Activated naive CD8-positive, alpha-beta T cell (primary cell): ENCODE data around the gene CD83.

Experiments used
- H3K27ac Mint-ChIP-seq: one replicate; pipeline ENCODE4 v1.8.0; 2021; ENCODE audit warnings: mixed read lengths
- H3K27me3 Mint-ChIP-seq: one replicate; pipeline ENCODE4 v1.8.0; 2021; ENCODE audit warnings: mixed read lengths
- H3K36me3 Mint-ChIP-seq: one replicate; pipeline ENCODE4 v1.8.0; 2021; ENCODE audit warnings: mixed read lengths
- H3K4me1 Mint-ChIP-seq: one replicate; pipeline ENCODE4 v1.8.0; 2021; ENCODE audit warnings: low read depth, mixed read lengths
- H3K4me3 Mint-ChIP-seq: one replicate; pipeline ENCODE4 v1.8.0; 2021; ENCODE audit warnings: mild to moderate bottlenecking, mixed read lengths
- H3K9me3 Mint-ChIP-seq: one replicate; pipeline ENCODE4 v1.8.0; 2021; ENCODE audit warnings: low read depth, mixed read lengths

Gene CD83

GRCh38 chr6:14107000-14107399, 10.6 kb upstream of the CD83 start:
- peaks cover 9% of the 10 kb centered on the region for H3K36me3 Mint-ChIP-seq
- H3K4me3 Mint-ChIP-seq: no peak overlapping the region
- peaks cover 6% of the 10 kb centered on the region for H3K27me3 Mint-ChIP-seq
- peaks cover 33% of the 10 kb centered on the region for H3K4me1 Mint-ChIP-seq
- peaks cover 4% of the 10 kb centered on the region for H3K9me3 Mint-ChIP-seq
- no peak overlapping the region for H3K27ac Mint-ChIP-seq

GRCh38 chr6:14107711-14108494, 9.7 kb upstream of the CD83 start:
- Mint-ChIP-seq H3K27ac (peak overlapping the region; percentile 64), H3K36me3 (peaks cover 9% of the 10 kb centered on the region), H3K27me3 (peaks cover 6% of the 10 kb centered on the region), H3K4me1 (peaks cover 33% of the 10 kb centered on the region), H3K4me3 (peak overlapping the region; percentile 31), H3K9me3 (peaks cover 4% of the 10 kb centered on the region)

- Mint-ChIP-seq H3K27me3 (no peaks in the 10 kb centered on the region), H3K27ac (peak overlapping the region; percentile 73), H3K36me3 (peaks cover 9% of the 10 kb centered on the region), H3K4me3 (peak overlapping the region; percentile 41), H3K4me1 (peaks cover 33% of the 10 kb centered on the region), H3K9me3 (peaks cover 4% of the 10 kb centered on the region)
These were observed 8.8 kb upstream of the CD83 start for GRCh38 chr6:14108571-14109410.

GRCh38 chr6:14109411-14109826, 8.2 kb upstream of the CD83 start:
- H3K27me3 Mint-ChIP-seq: no peaks in the 10 kb centered on the region
- peak overlapping the region; percentile 73 for H3K27ac Mint-ChIP-seq
- H3K4me3 Mint-ChIP-seq: peak overlapping the region; percentile 41
- H3K36me3 Mint-ChIP-seq: peaks cover 9% of the 10 kb centered on the region
- peaks cover 4% of the 10 kb centered on the region for H3K9me3 Mint-ChIP-seq
- peaks cover 33% of the 10 kb centered on the region for H3K4me1 Mint-ChIP-seq

GRCh38 chr6:14110001-14110818, 7.4 kb upstream of the CD83 start:
- Mint-ChIP-seq H3K4me3 (peak overlapping the region; percentile 67), H3K27ac (peak overlapping the region; percentile 73), H3K4me1 (peaks cover 33% of the 10 kb centered on the region), H3K9me3 (peaks cover 4% of the 10 kb centered on the region), H3K27me3 (no peaks in the 10 kb centered on the region), H3K36me3 (peaks cover 9% of the 10 kb centered on the region)

- Mint-ChIP-seq H3K4me3 (no peak overlapping the region), H3K27ac (no peak overlapping the region), H3K9me3 (no peaks in the 10 kb centered on the region), H3K4me1 (peaks cover 31% of the 10 kb centered on the region), H3K27me3 (no peaks in the 10 kb centered on the region), H3K36me3 (no peaks in the 10 kb centered on the region)
These were observed 3.6 kb upstream of the CD83 start for GRCh38 chr6:14113976-14114375.

- peaks cover 17% of the 10 kb centered on the region for H3K36me3 Mint-ChIP-seq
- H3K27me3 Mint-ChIP-seq: no peaks in the 10 kb centered on the region
- H3K27ac Mint-ChIP-seq: peak overlapping the region; percentile 93
- no peaks in the 10 kb centered on the region for H3K9me3 Mint-ChIP-seq
- peaks cover 43% of the 10 kb centered on the region for H3K4me1 Mint-ChIP-seq
- peak overlapping the region; percentile 90 for H3K4me3 Mint-ChIP-seq
These were observed 493 bp downstream of the CD83 start for GRCh38 chr6:14118091-14118439.

GRCh38 chr6:14118446-14118845, 874 bp downstream of the CD83 start:
- Mint-ChIP-seq H3K27ac (peak overlapping the region; percentile 93), H3K4me1 (peaks cover 45% of the 10 kb centered on the region), H3K27me3 (no peaks in the 10 kb centered on the region), H3K4me3 (peak overlapping the region; percentile 90), H3K36me3 (peaks cover 18% of the 10 kb centered on the region), H3K9me3 (no peaks in the 10 kb centered on the region)

- H3K36me3 Mint-ChIP-seq: peaks cover 19% of the 10 kb centered on the region
- H3K4me3 Mint-ChIP-seq: peak overlapping the region; percentile 50
- no peak overlapping the region for H3K27ac Mint-ChIP-seq
- H3K4me1 Mint-ChIP-seq: peaks cover 50% of the 10 kb centered on the region
- H3K9me3 Mint-ChIP-seq: no peaks in the 10 kb centered on the region
- H3K27me3 Mint-ChIP-seq: no peaks in the 10 kb centered on the region
These were observed 2.2 kb downstream of the CD83 start for GRCh38 chr6:14119784-14120183.

- Mint-ChIP-seq H3K4me3 (peak overlapping the region; percentile 50), H3K27me3 (no peaks in the 10 kb centered on the region), H3K4me1 (peaks cover 50% of the 10 kb centered on the region), H3K36me3 (peaks cover 19% of the 10 kb centered on the region), H3K9me3 (no peaks in the 10 kb centered on the region), H3K27ac (peak overlapping the region; percentile 1)
These were observed 3.0 kb downstream of the CD83 start for GRCh38 chr6:14120546-14120945.

- Mint-ChIP-seq H3K36me3 (peaks cover 19% of the 10 kb centered on the region), H3K27me3 (no peaks in the 10 kb centered on the region), H3K4me1 (peaks cover 46% of the 10 kb centered on the region), H3K9me3 (no peaks in the 10 kb centered on the region), H3K27ac (peak overlapping the region; percentile 61), H3K4me3 (peak overlapping the region; percentile 21)
These were observed 4.4 kb downstream of the CD83 start for GRCh38 chr6:14121936-14122344.

GRCh38 chr6:14123386-14124111, 6.0 kb downstream of the CD83 start:
- Mint-ChIP-seq H3K36me3 (peaks cover 19% of the 10 kb centered on the region), H3K4me1 (peaks cover 44% of the 10 kb centered on the region)

GRCh38 chr6:14125346-14125745, 7.8 kb downstream of the CD83 start:
- H3K4me1 Mint-ChIP-seq: peaks cover 35% of the 10 kb centered on the region
- no peak overlapping the region for H3K27ac Mint-ChIP-seq

More at GRCh38 chr6:14123386-14124111, 6.0 kb downstream of the CD83 start:
- Mint-ChIP-seq H3K9me3 (no peaks in the 10 kb centered on the region), H3K27ac (peak overlapping the region; percentile 29), H3K27me3 (no peaks in the 10 kb centered on the region), H3K4me3 (no peak overlapping the region)

GRCh38 chr6:14126191-14126590, 8.6 kb downstream of the CD83 start:
- H3K27ac Mint-ChIP-seq: no peak overlapping the region
- no peaks in the 10 kb centered on the region for H3K27me3 Mint-ChIP-seq
- no peak overlapping the region for H3K4me3 Mint-ChIP-seq
- peaks cover 18% of the 10 kb centered on the region for H3K36me3 Mint-ChIP-seq
- H3K4me1 Mint-ChIP-seq: peaks cover 30% of the 10 kb centered on the region
- H3K9me3 Mint-ChIP-seq: no peaks in the 10 kb centered on the region

More at GRCh38 chr6:14125346-14125745, 7.8 kb downstream of the CD83 start:
- peaks cover 16% of the 10 kb centered on the region for H3K36me3 Mint-ChIP-seq
- no peaks in the 10 kb centered on the region for H3K9me3 Mint-ChIP-seq
- no peak overlapping the region for H3K4me3 Mint-ChIP-seq
- no peaks in the 10 kb centered on the region for H3K27me3 Mint-ChIP-seq
